GM18505 (cell line): ENCODE measurements around the gene EML2.
"Not testable (repeated sequence)": the region's sequence is repeated elsewhere in the genome, so short reads cannot be mapped to it uniquely, and the experiment has no call there.

ENCODE experiments used
- ATAC-seq: cut with Tn5 transposase; IDR thresholded peaks from one replicate; pipeline ENCODE4 v1.9.1; 2021; ENCODE audit not compliant: unreplicated experiment
- POLR2A ChIP-seq: IDR thresholded peaks from 4 replicates; pipeline ENCODE4 v1.6.1; 2011; ENCODE audit warnings: borderline replicate concordance; ENCODE audit not compliant: insufficient read depth, insufficient read length; ENCODE audit errors: extremely low read depth

The EML2 gene

GRCh38 chr19:45621389-45621788, 17.8 kb downstream of the EML2 start:
- TF ChIP-seq POLR2A = no peak
- no peak for ATAC-seq

DNA sequence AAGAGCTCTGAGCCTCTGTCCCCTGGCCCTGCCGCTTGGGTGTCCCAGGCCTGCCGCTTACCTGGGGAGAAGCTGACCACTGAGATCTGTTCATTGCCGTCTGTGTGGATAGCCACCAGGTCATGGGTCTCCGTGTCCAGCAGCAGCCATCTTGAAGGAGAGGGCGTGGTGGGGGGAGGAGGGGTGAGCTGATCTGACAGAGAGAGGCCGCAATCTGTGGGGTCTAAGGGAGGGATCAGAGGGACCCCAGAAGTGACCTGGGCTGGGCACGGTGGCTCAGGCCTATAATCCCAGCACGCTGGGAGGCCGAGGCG, 22.5 kb downstream of the EML2 start:
- no peak for TF ChIP-seq POLR2A
- no peak for ATAC-seq

DNA sequence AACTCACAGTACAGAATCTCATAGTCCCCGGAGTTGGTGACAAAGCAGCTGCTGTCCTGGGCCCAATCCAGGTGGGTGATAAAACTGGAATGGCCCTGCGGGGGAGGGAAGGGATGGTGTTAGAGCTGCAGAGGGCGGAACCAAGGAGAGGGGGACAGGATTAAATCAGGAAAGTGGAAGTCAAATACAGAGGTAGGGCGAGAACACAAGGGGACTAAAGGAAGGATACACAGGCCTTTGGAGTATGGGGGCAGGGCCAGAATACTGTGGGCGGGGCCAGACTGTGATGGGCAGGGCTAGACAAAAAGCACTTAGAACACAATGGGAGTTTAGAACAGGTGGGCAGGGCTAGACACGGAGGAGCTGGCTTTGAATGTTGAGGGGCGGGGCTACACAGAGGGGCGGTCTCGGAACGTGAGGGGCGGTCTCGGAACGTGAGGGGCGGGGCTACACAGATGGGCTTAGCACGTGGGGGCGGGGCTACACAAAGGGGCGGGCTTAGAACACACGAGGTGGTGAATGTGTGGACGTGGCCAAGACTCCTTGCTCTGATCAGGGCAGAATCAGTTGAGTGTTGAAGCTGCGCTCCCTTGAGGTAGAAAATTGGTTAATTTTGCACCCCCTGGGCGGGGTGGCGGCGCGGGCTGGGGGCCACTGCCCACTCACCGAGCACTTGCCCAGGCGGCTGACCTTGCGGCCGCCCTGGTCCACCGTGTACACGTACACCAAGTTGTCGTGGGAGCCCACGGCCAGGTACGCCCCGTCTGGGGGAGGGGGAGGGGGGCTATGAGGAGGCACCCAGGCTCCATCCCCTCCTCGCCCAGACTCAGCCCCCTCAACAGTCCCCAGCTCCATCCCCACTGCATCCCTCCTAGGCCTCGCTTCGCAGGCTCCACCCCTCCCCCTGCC, 23.1 kb downstream of the EML2 start:
- TF ChIP-seq POLR2A = no peak
- peak; percentile 39 for ATAC-seq

- ATAC-seq = not testable (repeated sequence)
Observed at GRCh38 chr19:45615056-45615455, 24.1 kb downstream of the EML2 start.

- no peak for TF ChIP-seq POLR2A
- no peak for ATAC-seq
Observed at GRCh38 chr19:45613926-45614725, 25.1 kb downstream of the EML2 start.

DNA sequence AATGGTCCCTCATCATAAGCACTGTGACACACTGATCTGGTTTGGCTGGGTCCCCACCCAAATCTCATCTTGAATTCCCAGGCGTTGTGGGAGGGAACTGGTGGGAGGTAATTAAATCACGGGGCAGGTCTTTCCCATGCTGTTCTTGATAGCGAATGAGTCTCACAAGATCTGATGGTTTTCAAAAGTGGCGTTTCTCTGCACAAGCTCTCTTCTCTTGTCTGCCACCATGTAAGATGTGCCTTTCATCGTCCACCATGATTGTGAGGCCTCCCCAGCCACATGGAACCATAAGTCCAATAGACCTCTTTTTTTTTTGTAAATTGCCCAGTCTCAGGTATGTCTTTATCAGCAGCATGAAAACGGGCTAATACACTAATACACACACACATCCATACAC, 30.2 kb downstream of the EML2 start:
- no peak for TF ChIP-seq POLR2A

GRCh38 chr19:45607071-45608029, 31.8 kb downstream of the EML2 start:
- no peak for ATAC-seq
- no peak for TF ChIP-seq POLR2A

More for the DNA sequence above, 30.2 kb downstream of the EML2 start:
- ATAC-seq = no peak

DNA sequence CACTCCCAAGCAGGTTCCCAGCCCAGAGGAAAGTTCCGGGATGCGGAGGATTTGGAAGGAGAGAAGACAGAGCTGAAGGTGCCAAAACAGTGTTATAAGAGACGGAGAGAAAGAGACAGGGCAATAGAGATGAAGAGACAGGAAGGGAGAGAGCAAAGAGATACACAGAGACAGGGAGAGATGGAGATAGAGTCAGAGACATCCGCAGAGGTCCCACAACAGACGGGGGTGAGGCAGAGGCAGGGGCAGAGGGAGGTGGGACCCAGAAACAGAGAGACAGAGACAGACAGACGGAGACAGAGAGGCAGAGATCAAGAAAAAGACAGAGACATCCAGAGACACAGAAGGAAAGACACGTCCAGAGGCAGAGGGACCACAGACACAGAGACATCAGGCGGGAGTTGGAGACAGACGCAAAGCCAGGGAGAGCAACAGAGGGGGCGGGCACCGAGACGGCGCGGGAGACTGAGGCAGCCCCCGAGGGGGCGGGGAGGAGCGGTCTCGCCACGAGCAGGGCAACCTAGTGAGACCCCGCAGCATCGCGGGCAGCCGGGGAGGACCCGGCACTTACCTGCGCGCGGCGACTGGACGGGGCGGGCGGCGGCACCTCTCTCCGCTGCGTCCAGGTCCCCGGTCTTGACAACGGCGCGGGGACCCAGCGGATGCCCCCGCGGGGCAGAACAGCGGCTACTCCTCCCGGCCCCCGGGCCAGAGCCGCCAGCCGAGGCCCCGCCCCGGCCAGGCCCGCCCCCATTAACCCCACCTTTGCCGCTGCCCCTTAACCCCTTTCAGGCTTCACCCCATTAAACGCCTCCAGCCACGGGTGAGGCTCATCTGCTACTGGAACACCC, 37.4 kb downstream of the EML2 start, which contains the start of gene GPR4:
GPR4 (minus strand) TSS at position 689 of the 851 bp plus-strand sequence. CDS start 10,346 bp downstream, outside the sequence.
- TF ChIP-seq POLR2A = no peak
- no peak for ATAC-seq

DNA sequence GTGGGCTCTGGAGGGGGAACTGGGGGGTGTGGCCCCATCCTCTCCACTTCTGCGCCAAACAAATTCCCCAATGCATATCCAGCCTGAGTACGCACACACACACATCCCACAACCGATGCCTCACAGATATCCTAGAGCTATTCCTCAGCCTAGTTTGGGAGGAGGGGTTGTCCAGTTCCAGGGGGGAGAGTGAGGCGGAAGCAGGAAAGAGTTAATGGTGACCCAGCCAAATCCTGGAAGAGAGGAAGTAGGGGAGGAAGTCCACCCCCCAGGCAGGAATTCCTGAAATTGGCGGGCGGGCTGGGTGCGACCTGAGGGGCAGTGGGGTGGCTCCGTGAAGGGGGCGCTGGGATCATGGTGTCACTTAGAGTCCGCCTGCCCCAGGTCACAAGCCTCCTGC, 38.1 kb downstream of the EML2 start:
- no peak for TF ChIP-seq POLR2A
- no peak for ATAC-seq

DNA sequence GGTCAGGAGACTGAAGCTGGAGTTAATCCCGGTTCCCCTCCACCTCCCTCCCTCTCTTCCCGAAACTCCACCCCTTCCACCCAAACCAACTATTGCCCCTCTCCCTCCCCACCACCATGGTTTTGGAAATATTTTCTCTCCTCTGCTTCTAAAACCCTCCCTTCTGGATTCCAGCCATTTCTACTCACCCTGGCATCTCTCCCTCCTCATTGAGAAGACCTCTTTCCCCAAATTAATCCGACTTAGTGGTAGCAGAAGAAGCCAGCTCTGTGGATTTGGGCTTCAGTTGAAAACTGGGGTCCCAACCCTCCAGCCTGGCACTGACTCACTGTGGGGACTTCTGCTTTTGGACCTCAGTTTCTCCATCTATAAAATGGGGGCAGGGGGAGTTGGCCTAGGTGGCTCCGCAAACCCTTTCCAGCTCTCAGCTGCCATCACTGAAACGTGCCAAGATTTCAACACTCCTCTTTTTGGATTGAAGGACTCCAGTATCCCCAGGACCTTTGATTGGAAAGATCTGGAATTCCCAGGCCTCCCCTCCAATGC, 38.8 kb downstream of the EML2 start:
- ATAC-seq = no peak
- no peak for TF ChIP-seq POLR2A

DNA sequence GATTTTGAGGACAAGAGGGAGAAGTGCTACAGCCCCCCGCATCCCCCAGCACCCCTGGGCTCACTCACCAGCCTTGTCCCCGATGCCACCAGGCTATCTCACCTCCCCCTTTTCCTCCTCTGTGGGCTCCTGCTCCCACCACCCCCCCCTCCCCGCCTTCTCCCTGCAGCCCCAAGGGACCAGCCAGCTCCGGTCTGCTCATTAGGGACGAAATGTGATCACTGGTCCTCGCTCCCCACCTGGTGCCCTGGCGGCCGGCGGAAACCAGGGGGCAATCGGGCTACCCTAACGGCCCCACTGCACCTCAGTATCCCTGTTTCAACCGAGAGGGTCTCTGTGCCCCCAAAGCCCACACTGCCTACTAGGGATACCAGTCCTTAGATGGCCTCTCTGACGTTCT, 39.9 kb downstream of the EML2 start:
- no peak for TF ChIP-seq POLR2A
- no peak for ATAC-seq
